HG02870 (cell line): Measurements from ENCODE around the gene CHD2.

ENCODE experiments used
- ATAC-seq: cut with Tn5 transposase; IDR thresholded peaks from one replicate; pipeline ENCODE4 v1.9.1; 2021; ENCODE audit warnings: mild to moderate bottlenecking, moderate library complexity; ENCODE audit not compliant: unreplicated experiment

The CHD2 gene

DNA sequence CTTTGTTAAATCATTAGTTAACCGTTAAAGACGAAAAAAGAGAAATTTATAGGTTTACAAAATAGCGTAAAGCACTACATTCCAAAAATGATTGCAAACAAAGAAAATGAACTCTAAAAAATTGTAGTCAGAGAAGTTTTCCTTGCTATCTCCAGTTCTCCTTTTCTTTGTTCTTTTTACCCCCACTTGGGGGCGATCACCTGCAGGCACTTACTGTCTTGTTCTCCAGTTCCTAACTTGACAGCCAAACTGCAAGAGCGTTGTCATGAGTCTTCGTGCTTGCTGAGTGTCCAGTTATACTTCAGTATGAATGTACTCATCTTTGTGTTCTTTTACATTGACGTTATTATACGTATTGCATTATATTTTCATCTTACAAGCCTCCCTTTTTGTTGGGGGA lies 54.5 kb downstream of the CHD2 start:
- no peak for ATAC-seq

DNA sequence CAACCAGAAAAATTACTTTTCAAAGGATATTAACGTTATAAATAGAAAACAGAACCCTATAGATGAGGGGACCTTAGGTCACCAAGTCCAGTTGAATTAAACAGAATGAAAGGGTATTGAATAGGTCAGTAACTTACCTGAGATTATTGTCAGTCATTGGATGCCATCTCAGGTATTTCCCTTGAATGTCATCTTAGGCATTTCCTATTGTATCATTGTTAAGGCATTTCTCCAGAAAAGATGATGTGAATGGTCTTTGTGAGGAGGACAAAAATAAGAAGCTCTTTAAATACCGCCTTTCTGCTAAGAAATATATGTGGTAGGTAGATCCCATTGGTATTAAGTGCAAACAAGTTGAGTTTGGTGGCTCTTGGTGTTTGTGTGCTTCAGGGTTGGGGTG lies 55.6 kb downstream of the CHD2 start:
- ATAC-seq = no peak

DNA sequence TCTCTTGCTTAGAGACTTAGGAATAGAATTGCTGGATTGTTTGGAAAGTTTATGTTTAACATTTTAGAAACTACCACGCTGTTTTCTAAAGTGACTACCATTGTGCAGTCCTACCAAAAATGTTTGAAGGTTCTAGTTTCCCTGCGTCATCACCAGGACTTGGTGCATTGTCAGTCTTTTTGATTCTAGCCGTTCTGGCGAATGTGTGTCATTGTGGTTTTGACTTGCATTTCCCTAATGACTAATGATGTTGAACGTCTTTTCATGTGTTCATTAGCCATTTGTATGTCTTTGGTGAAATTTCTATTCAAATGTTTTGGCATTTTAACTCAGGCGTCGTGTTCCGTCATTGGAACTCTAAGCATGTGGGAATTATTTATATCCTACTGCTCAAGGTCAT lies 58.0 kb downstream of the CHD2 start:
- ATAC-seq = no peak

DNA sequence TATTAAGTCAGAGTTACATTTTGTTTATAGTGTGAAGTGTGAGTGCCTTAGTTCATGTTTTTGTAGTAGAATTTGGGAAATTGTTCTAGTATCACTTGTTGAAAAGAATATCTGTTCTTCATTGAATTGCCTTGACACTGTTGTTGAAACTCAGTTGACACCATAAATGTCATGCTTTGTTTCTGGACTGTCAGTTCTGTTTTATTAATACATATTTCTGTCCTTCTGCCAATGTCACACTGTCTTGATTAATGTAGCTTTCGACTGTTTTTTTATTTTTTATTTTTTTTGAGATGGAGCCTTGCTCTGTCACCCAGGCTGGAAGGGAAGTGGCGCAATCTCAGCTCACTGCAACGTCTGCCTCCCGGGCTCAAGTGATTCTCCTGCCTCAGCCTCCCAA lies 59.1 kb downstream of the CHD2 start:
- ATAC-seq = no peak

DNA sequence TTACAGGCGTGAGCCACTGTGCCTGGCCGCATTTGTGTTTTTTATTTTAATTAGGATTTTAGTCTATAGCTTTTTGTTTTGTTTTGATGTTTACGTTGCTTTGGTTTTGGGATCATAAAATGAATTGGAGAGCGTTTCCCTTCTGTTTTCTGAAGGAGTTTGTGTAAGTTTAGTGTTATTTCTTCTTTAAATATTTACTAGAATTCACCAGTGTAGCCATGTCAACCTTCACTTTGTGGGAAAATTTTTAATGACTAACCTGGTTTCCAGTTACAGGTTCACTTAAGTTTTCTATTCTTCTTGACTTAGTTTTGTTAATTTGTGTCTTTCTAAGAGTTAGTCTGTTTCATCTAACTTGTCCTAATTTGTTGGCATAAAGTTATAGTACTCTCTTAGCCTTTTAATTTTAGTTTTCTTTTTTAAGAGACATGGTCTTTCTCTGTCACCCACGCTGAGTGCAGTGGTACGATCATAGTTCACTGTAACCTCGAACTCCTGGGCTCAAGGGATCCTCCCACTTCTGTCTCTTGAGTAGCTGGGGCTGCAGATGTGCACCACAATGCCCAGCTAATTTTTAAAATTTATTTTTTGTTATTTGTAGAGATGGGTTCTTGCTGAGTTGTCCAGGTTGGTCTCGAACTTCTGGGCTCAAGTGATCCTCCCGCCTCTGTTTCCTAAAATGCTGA lies 61.0 kb downstream of the CHD2 start:
- no peak for ATAC-seq

DNA sequence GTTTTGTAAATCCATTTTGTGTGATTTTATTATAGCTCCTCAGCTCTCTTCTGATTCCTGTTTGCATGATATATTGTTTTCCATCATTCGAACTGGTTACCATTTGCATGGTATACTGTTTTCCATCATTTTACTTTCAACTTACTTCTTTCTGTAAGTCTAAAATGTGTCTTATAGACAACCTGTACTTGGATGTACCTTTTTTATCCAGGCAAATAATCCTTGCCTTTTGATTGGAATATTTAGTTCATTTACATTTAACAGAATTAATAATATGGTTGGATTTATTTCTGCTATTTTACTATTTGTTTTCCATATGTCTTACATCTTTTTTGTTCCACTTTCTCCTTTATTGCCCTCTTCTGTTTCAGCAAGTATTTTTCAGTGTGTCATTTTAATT lies 62.8 kb downstream of the CHD2 start:
- no peak for ATAC-seq

DNA sequence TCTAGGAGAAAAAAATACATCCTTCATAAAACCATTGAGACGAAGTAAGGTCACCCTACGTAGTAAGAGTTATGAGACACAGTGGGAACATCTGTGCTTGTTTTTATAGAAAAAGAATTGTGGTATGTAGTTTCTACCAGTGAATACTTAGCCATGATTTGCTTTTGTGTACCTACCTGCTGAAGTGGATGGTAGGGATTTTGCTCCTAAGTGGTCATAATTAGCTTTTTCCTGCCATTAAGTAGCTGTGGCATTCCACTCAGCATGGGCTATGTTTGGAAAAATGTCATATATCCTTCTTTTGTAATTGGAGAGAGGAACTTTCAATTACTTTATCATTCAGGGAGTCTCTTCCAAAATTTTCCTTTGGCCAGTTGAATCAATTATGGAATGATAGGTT lies 63.7 kb downstream of the CHD2 start:
- no peak for ATAC-seq

DNA sequence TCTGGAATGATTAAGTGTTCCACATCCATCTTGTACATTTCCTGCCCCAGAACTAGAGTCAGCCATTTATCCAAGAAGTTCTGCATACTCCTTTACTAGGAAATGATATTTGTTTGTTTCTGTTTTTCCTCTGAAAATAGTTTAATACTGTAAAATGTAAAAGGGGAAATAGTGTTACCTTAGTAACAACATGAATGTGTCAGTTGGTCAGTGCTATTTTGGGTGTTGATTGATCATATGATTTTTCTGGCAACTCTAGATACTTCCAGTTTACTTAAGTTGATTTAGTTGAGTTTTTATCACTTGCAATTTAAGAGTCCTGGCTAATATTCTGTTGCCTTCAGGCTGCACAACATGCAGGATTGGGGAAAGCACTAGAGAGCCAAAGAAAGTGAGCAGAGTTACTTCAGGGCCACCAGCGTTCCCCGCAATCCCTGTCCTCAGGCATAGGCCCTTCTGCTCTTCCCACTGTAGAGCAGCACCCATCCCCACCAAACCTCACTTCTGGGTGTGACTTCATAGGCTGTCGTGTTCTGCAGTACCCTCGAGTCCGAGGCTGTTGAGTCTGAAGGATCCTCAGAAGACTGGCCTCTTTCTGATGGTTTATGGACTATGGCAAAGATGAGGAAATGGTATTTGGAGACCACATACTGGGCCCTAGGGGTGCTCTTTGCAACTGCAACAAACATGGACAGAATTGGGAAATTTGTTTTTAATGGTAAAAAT lies 69.0 kb downstream of the CHD2 start:
- no peak for ATAC-seq

DNA sequence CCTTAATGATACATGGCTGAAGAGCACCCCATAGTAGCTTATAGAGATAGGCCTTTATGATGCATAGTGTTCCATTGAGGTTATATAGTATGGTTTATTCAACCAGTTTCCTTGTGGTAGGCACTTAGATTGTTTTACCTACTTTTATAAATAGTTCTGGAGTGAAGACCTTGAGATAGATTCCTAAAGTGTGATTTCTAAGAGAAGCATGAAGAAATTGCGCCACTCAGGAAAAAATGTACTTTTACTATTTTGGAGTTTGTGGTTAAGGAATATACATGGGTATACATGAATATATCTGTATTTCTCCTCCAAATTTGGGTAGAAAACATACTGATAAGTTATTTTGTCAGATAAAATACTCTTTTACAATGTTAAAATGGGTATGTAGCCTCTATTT lies 70.5 kb downstream of the CHD2 start:
- ATAC-seq = no peak

DNA sequence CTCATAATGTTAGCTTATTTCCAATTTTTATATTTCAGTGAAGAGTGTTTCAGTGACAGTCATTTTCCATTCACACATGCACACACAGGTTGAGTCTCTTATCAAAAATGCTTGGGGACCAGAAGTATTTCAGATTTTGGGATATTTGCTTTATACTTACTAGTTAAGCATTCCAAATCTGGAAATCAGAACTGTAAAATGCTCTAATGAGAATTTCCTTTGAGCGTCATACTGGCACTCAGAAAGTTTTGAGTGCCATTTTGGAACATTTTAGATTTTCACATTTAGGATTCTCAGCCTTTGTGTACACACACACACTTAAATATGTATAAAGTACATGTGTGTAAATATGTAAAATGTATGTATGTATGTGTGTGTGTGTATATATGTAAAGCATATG lies 71.0 kb downstream of the CHD2 start:
- ATAC-seq = no peak

DNA sequence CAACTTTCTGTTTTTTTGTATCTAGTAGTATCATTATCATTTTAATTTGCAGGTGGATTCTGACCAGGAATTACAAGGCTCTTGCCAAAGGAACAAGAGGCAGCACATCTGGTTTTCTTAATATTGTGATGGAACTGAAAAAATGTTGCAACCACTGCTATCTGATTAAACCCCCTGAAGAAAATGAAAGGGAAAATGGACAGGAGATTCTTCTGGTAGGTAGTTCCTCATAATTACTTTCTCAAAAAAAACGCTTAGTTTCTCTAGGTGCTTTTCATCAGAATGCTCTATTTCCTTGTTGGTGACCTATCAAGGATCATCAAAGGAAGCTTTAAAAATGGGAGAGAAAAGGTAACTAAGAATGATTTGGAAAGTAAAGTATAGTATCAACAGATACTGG lies 71.6 kb downstream of the CHD2 start:
- ATAC-seq = no peak

DNA sequence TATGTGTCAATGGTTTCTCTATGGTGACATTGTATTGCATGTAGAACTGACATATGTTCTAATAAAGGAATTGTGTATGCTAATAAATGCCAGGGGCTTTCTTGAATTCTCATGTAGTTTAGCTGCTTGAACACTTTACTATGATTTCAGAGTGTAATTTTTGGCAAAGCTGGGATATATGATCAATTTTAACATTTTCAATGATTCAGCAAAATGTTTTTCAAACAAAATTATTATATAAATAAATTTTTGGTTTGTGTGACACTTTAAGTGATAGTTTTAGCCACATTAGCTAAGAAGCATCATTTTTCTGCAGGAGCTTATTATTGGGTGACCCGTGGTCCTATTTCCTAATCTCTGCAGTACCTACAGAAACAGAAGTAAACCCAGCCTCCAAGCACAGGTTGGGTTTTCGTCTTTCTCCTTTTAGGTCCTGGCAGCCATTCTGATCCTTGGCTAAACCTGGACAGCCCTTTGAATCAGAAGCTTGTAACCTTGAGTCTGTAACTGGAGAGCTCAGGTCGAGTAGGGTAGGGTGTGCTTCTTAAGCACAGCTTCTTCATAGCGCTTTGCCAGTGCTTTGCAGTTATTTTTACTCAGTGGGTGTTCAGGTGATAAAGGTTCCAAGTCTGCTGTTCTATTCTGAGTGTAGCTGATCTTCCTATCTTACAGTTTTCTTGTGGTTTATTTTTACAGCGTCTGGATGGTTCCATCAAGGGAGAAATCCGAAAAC lies 74.2 kb downstream of the CHD2 start:
- no peak for ATAC-seq

DNA sequence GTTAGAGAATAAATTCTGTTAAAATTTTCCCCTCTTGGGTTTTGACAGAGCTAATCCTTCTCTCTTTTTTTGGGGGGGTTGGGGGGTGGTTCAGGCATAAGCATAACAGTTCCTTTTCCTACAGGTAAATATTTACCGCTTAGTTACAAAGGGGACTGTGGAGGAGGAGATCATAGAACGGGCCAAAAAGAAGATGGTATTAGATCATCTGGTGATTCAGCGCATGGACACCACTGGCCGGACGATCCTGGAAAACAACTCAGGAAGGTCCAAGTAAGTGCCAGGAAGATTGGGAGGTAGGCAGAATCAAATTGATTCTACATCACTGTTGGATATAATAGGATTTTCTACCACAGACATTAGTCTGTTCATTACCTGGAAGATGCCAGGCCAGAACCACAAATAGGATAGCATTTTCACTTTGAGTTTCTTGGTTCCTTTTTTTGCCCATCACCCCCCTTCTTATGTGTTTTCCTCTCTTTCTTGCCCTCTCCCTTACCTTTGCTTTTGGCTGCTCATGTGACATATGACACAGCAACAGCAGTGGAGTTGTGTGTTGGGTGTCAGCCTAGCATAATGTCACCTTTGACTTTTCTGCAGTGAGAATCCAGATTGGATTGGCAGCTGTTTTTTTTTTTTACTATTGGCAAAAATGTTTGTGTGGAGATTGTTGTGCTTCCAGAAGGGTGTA lies 79.0 kb downstream of the CHD2 start:
- no peak for ATAC-seq

DNA sequence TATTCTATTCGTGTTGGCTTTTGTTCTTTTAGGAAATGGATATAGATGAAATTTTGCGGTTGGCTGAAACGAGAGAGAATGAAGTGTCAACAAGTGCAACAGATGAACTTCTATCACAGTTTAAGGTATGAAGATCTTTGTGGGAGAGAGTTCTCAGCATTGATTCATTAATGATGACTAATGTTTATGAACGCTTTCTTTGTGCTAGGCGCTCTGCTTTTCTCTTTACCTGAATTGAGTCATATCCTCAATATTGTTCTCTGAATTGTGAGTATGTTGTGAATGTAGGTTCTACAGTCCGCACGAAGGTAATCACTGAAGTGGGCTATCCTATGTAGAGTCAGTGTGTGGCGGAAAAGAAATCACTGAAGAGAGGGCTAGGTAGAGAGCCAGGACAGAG lies 81.2 kb downstream of the CHD2 start:
- ATAC-seq = no peak

DNA sequence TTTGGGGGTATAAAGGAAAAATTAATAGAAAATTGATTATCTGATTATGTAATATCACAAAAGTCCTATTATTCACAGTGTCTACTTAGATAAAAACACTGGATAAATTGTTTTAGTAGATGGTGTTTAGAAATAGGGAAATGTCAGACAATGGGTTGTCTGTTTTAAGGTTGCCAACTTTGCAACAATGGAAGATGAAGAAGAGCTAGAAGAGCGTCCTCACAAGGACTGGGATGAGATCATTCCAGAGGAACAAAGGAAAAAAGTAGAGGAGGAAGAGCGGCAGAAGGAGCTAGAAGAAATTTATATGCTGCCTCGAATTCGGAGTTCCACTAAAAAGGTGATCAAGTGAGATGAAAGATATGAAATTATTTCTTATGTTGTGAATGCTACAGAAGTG lies 84.0 kb downstream of the CHD2 start:
- no peak for ATAC-seq

DNA sequence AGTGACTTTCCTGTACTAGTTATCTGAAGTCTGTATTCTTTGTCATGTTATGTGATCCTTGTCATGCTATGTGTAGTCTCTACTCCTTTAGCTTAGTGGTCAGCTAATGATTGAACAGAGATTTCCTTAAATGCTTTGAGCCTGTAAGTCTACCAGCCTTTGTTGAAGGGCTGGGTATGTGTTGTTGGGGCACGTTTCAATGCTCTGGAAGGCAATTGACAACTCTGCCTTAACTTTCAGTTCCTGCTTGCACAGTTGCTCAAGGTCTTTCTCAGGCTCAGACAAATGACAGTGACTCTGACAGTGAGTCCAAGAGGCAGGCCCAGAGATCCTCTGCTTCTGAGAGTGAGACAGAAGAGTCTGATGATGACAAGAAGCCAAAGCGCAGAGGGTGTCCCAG lies 89.3 kb downstream of the CHD2 start:
- ATAC-seq = peak; percentile 57

DNA sequence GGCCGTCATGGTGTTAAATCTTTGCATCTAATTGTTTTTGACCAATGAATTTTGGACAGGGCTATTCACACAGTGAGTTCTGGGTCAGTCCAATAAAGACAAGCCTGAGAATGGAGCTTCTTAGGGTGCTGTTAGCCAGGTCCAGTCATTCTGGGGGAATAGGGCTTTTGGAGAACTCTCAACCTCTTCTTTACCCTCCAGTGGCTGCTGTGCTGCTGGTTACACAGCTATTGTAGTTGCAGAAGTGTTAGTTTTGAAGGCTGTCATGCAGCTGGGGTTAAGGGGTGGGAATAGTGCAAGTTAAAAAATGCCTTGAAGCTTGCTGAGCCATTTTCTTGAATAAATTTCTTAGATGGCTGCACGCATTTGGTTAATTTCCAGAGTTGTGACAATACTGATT lies 89.9 kb downstream of the CHD2 start:
- no peak for ATAC-seq

DNA sequence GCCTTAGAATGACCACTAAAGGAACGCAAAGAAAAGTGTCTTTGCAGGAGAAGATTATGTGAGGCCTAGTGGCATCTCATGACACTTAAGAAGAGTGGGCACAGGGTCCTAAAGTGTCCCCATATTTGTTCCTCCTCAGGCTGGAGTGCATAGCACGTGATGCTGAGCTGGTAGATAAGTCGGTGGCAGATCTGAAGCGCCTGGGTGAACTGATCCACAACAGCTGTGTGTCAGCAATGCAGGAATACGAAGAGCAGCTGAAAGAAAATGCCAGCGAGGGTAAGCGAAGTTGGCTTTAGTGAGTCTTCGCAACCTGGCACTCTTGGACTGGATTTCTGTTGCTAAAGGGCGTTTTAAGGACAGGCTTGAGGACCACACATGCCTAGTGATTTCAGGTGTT lies 92.6 kb downstream of the CHD2 start:
- no peak for ATAC-seq

DNA sequence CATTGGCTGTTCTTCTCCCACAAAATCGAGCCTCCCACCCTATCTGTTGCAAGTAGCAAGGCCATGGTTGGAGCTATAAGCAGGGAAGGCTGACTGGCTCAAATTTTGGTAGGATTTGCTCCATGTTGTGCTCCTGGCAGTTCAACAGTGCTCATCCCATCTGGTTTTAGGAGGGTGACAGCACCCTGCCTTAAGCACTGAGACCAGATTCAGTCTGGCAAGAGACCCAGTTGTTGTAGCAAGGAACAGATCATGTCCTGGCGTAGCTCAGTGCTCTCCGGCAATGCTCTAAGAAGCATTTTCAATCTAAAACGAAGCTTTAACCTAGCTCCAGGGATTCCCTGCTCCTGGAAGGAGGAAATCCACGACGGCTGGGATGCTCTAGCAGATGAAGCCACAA lies 97.7 kb downstream of the CHD2 start:
- no peak for ATAC-seq

DNA sequence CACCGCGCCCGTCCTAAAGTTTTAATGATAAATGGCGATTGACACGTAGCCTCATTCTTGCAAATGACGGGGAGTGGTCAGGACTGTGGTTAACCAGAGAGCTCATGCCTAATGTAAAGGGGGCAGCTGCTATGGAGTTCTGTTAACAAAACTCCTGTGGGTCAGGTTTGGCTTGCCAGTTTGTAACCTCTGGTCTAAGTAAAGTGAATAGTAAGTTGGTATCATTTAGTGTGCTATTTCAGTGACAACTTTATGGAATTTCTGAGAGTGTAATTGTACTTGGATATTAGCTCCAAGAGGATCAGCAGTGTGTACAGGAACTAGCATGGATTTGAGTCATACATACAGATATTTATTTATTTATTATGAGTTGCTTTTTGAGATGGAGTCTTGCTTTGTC lies 101.0 kb downstream of the CHD2 start:
- no peak for ATAC-seq

DNA sequence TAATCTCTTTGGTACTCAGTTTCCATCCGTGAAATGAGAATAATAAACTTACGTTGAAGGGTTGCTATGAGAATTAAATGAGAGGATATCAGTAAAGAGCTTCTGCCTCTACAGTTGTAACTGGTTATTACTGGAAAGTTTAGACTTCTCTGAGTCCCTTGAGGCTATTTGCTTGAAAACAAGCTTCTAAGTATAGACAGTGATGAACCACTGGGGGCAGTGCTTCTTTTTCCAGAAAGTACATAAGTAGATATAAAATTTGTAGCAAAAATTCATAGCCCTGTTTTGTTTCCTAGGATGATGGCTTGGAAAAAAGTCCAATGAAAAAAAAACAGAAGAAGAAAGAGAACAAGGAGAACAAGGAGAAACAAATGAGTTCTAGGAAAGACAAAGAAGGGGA lies 101.8 kb downstream of the CHD2 start:
- ATAC-seq = no peak

DNA sequence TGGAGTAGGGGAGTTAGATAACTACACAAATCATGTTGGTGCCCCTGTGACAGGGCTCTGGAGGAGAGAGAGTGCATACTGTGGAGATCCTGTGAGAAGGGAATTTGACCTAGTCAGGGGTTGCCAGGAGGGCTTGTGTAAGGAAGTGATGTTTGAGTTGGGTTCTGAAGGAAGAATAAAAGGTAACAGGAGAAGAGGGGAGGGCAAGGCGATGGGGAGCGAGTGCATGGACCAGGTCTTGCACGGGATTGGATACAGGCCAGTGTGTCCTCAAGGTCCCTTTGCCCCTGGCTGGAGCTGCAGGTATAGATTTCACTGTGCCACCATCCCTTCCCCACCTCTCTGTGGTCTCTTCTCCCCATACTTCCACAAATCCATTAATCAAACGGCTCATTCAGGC lies 105.0 kb downstream of the CHD2 start:
- ATAC-seq = no peak
